K562 (cell line): ENCODE data around the gene SYNGR1. TPM values are rescaled to one million over a fixed set of nuclear protein-coding genes. Genes with fewer than 3 reads are reported as not detected.

Source experiments
- CHD7 ChIP-seq: fragments of 200-600 bp; sonication (generic); IDR thresholded peaks from one replicate; pipeline ENCODE4 v1.6.1; 2012; ENCODE audit warnings: mild to moderate bottlenecking, low read depth, low read length, inconsistent platforms
- MLX ChIP-seq, 2 experiments: fragments of 450-650 bp in 1 of 2; sonication (generic) in 1 of 2; formaldehyde crosslinking; conservative IDR thresholded peaks; 2 replicates each; pipeline versions ENCODE4 v1.4.0 to v1.8.1; 2020 to 2022; ENCODE audit warnings: mild to moderate bottlenecking in 1 of 2, missing genetic modification reagents in 1 of 2
- PCBP2 ChIP-seq: fragments of 200-400 bp; formaldehyde crosslinking; IDR thresholded peaks from 2 replicates; pipeline ENCODE4 v1.6.1; 2018; ENCODE audit warnings: low read length, low read depth, mild to moderate bottlenecking, moderate library complexity; ENCODE audit not compliant: poor library complexity, severe bottlenecking
- PML ChIP-seq: IDR thresholded peaks from 2 replicates; pipeline ENCODE4 v1.6.1; 2012; ENCODE audit warnings: low read length, inconsistent platforms
- POLR2AphosphoS5 ChIP-seq: IDR thresholded peaks from 2 replicates; pipeline ENCODE4 v1.6.1; 2011; ENCODE audit warnings: mild to moderate bottlenecking, low read depth, low read length, moderate library complexity; ENCODE audit not compliant: control insufficient read depth, insufficient read depth
- PYGO2 ChIP-seq: fragments of 450-650 bp; IDR thresholded peaks from 2 replicates; pipeline ENCODE4 v1.6.1; 2016; ENCODE audit warnings: mild to moderate bottlenecking, missing genetic modification characterization, moderate library complexity, missing compliant biosample characterization
- RB1 ChIP-seq: fragments of 450-650 bp; IDR thresholded peaks from 2 replicates; pipeline ENCODE4 v1.6.1; 2017; ENCODE audit warnings: low read depth, mild to moderate bottlenecking
- SREBF2 ChIP-seq: sonication (generic); formaldehyde crosslinking; IDR thresholded peaks from 2 replicates; pipeline ENCODE4 v1.4.0; 2020; ENCODE audit warnings: mild to moderate bottlenecking, missing genetic modification reagents
- U2AF1 ChIP-seq: fragments of 200-400 bp; formaldehyde crosslinking; optimal IDR thresholded peaks from 2 replicates; pipeline ENCODE3; 2017; ENCODE audit warnings: mild to moderate bottlenecking, low read depth, low read length, moderate library complexity
- ZNF408 ChIP-seq: fragments of 250-450 bp; sonication (Bioruptor Pico); IDR thresholded peaks from 2 replicates; pipeline ENCODE4 v1.4.0; 2020; ENCODE audit warnings: low read depth, mild to moderate bottlenecking, moderate library complexity
- ZNF444 ChIP-seq: fragments of 250-450 bp; sonication (Bioruptor Pico); IDR thresholded peaks from 2 replicates; pipeline ENCODE4 v1.4.0; 2020; ENCODE audit warnings: mild to moderate bottlenecking, moderate library complexity
- polyA plus RNA-seq, 8 experiments: library from polyadenylated mRNA; depleted of rRNA in 4 of 8; stranded (reverse) in 5 of 8; unstranded in 3 of 8; fragments of >200 nt; fragmentation: Nextera tagmentation in 2 of 8; fragmentation: Illumina TruSeq in 1 of 8; extraction: Ambion mirVana in 2 of 8; extraction: Trizol in 1 of 8; gene quantifications; 2 replicates each; pipeline versions ENCODE4 v1.2.1 to v1.2.3, GENCODE V29; 2011 to 2014; ENCODE audit warnings: inconsistent platforms in 1 of 8, missing spikeins in 1 of 8
- total RNA-seq, 7 experiments: library from RNA; depleted of rRNA in 6 of 7; stranded (reverse); fragments of >200 nt in 6 of 7; fragmentation: Illumina TruSeq in 2 of 7; extraction: Trizol in 2 of 7; gene quantifications; 2 replicates each; pipeline versions ENCODE4 v1.2.1 to v1.2.3, GENCODE V29; 2011 to 2021; ENCODE audit warnings: low replicate concordance in 1 of 7
- TF ChIP-seq, protein P1 (sequence below): fragments of 450-650 bp; IDR thresholded peaks from one replicate; pipeline ENCODE4 v1.6.1; 2018; ENCODE audit warnings: mild to moderate bottlenecking, moderate library complexity; ENCODE audit not compliant: partially characterized antibody
- TF ChIP-seq, protein P2 (sequence below), 2 experiments: fragments of 200-800 bp in 1 of 2; sonication (Bioruptor generic) in 1 of 2; sonication (generic) in 1 of 2; formaldehyde crosslinking in 1 of 2; IDR thresholded peaks in 1 of 2; conservative IDR thresholded peaks in 1 of 2; 2 replicates each; pipeline versions ENCODE4 v1.5.0 to v1.6.1; 2016 to 2020; ENCODE audit warnings: missing compliant biosample characterization in 1 of 2, missing genetic modification characterization in 1 of 2, missing genetic modification reagents in 1 of 2

SYNGR1 gene
- total and polyA plus RNA-seq, 9 of the 15 experiments (the other 6 are each of a cell fraction or from before 2014, with no cell fraction given) = 1.8 to 15.9 (median 5.5) TPM

DNA sequence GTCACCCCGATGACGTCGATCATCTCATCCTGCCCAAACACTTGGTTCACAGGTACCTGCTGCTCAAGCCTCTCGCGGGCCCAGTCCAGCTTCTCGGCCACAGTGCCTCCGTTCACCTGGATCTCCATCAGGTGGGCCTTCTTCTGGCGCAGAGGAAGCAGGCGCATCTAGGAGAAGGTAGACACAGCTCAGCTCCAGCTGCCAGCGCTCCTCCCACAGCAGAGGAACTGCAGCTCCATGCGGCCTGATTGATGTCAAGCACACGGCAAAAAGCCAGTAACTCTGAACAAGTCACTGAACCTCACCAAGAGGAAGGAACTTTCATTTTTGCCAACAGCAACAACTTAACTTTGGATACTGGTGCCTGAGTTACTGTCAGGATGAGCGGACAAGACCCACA lies 34.4 kb upstream of the SYNGR1 start (continued):
- no peak for TF ChIP-seq RB1
- TF ChIP-seq, protein P1, sequence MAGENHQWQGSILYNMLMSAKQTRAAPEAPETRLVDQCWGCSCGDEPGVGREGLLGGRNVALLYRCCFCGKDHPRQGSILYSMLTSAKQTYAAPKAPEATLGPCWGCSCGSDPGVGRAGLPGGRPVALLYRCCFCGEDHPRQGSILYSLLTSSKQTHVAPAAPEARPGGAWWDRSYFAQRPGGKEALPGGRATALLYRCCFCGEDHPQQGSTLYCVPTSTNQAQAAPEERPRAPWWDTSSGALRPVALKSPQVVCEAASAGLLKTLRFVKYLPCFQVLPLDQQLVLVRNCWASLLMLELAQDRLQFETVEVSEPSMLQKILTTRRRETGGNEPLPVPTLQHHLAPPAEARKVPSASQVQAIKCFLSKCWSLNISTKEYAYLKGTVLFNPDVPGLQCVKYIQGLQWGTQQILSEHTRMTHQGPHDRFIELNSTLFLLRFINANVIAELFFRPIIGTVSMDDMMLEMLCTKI = no peak
- no peak for TF ChIP-seq U2AF1
- TF ChIP-seq ZNF408 = no peak
- TF ChIP-seq ZNF444 (CRISPR knock-in tag) = no peak
- TF ChIP-seq, protein P2, sequence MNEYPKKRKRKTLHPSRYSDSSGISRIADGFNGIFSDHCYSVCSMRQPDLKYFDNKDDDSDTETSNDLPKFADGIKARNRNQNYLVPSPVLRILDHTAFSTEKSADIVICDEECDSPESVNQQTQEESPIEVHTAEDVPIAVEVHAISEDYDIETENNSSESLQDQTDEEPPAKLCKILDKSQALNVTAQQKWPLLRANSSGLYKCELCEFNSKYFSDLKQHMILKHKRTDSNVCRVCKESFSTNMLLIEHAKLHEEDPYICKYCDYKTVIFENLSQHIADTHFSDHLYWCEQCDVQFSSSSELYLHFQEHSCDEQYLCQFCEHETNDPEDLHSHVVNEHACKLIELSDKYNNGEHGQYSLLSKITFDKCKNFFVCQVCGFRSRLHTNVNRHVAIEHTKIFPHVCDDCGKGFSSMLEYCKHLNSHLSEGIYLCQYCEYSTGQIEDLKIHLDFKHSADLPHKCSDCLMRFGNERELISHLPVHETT (CRISPR knock-in tag; conservative IDR thresholded peaks at IDR 0.05 in 1 of 2, IDR thresholded peaks at IDR 0.05 in 1 of 2) = no peak
- peak; percentile 4; the same call in 1 of the 2 replicates for TF ChIP-seq POLR2AphosphoS5
- no peak for TF ChIP-seq MLX (CRISPR knock-in tag; conservative IDR thresholded peaks at IDR 0.05)
- TF ChIP-seq CHD7 = no peak
- no peak for TF ChIP-seq SREBF2
- no peak for TF ChIP-seq PML
- TF ChIP-seq PYGO2 (tag) = no peak
- TF ChIP-seq PCBP2 = no peak
